Upper lobe of left lung (tissue), 4 donors: Measurements from ENCODE around the gene ZFHX2.

Experiments
- POLR2AphosphoS5 ChIP-seq, 2 donors: sonication (generic); formaldehyde crosslinking; IDR thresholded peaks; one replicate each; pipeline ENCODE4 v1.5.1; 2017; ENCODE audit warnings: antibody characterized with exemption in 2 of 2
- TF ChIP-seq, protein P1 (sequence below), 6 experiments: fragments of 450-650 bp in 4 of 6; fragments of 200-600 bp in 2 of 6; sonication (generic) in 2 of 6; IDR thresholded peaks; one replicate each; pipeline ENCODE4 v1.5.1; 2016 to 2019; ENCODE audit warnings: antibody characterized with exemption in 6 of 6

DNA sequence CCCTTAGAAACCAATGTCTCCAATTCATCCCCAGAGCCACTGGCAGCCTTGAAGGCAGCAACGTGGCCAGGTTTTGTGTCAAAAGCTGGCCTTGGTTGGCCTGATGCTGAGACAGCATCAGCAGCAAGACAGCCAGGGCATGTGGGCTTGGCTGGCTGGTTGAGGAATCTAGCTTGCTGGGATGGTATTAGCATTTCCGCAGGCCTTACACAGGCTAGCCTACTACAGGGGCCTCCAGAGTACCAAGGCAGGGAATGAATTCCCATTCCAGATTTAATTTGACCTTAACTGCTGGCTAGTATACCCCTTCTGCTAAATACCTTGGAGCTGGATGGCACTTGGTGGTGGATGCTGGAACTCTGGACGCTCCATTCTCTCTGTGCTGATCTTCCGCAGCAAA is 66.2 kb downstream of the ZFHX2 start:
- TF ChIP-seq POLR2AphosphoS5 (IDR thresholded peaks at IDR 0.05): no peak
- TF ChIP-seq, protein P1, sequence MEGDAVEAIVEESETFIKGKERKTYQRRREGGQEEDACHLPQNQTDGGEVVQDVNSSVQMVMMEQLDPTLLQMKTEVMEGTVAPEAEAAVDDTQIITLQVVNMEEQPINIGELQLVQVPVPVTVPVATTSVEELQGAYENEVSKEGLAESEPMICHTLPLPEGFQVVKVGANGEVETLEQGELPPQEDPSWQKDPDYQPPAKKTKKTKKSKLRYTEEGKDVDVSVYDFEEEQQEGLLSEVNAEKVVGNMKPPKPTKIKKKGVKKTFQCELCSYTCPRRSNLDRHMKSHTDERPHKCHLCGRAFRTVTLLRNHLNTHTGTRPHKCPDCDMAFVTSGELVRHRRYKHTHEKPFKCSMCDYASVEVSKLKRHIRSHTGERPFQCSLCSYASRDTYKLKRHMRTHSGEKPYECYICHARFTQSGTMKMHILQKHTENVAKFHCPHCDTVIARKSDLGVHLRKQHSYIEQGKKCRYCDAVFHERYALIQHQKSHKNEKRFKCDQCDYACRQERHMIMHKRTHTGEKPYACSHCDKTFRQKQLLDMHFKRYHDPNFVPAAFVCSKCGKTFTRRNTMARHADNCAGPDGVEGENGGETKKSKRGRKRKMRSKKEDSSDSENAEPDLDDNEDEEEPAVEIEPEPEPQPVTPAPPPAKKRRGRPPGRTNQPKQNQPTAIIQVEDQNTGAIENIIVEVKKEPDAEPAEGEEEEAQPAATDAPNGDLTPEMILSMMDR (IDR thresholded peaks at IDR 0.05): no peak
